OCI-LY3 (cell line): ENCODE data around the gene IDH3G.

ENCODE experiments used
- H2AFZ ChIP-seq: fragments of 200-600, 300-600 bp; shearing (Covaris generic); 2 replicates; pipeline ENCODE4 v1.6.0; 2014; ENCODE audit warnings: antibody characterized with exemption, low read depth, low read length
- H3K27ac ChIP-seq: fragments of 200-600, 300-600 bp; sonication (generic); 2 replicates; pipeline ENCODE4 v1.5.1; 2014; ENCODE audit warnings: mild to moderate bottlenecking, low read length, moderate library complexity, mixed read lengths
- H3K27me3 ChIP-seq: fragments of 200-600, 300-600 bp; sonication (generic); 2 replicates; pipeline ENCODE4 v1.6.1; 2014; ENCODE audit warnings: low read depth, low read length, mixed read lengths
- H3K36me3 ChIP-seq: fragments of 200-600, 300-600 bp; sonication (generic); replicated peaks from 2 replicates; pipeline ENCODE3; 2014; ENCODE audit warnings: low read depth, low read length, mixed read lengths
- H3K4me1 ChIP-seq: fragments of 300-600, 200-600 bp; sonication (generic); 2 replicates; pipeline ENCODE4 v1.6.1; 2014; ENCODE audit warnings: low read length, mixed read lengths
- H3K4me2 ChIP-seq: fragments of 200-600, 300-600 bp; sonication (generic); 2 replicates; pipeline ENCODE4 v1.6.1; 2014; ENCODE audit warnings: low read length, mixed read lengths
- H3K4me3 ChIP-seq: fragments of 300-600, 200-600 bp; sonication (generic); 2 replicates; pipeline ENCODE4 v1.5.1; 2014; ENCODE audit warnings: antibody characterized with exemption, mild to moderate bottlenecking, low read length, moderate library complexity
- H3K79me2 ChIP-seq: fragments of 300-600, 200-600 bp; shearing (Covaris generic); 2 replicates; pipeline ENCODE4 v1.6.1; 2014; ENCODE audit warnings: mild to moderate bottlenecking, low read length, mixed read lengths
- H3K9ac ChIP-seq: fragments of 300-600, 200-600 bp; shearing (Covaris generic); 2 replicates; pipeline ENCODE4 v1.6.0; 2014; ENCODE audit warnings: mild to moderate bottlenecking, low read length, moderate library complexity
- H3K9me3 ChIP-seq: fragments of 200-600, 300-600 bp; shearing (Covaris generic); 2 replicates; pipeline ENCODE4 v1.6.1; 2014; ENCODE audit warnings: low read length, mixed read lengths; ENCODE audit not compliant: insufficient read depth
- H4K20me1 ChIP-seq: fragments of 200-600, 300-600 bp; sonication (generic); 2 replicates; pipeline ENCODE4 v1.6.1; 2016; ENCODE audit warnings: low read length, mixed read lengths; ENCODE audit not compliant: insufficient read depth
- CTCF ChIP-seq: fragments of 200-600, 300-600 bp; sonication (generic); IDR thresholded peaks from 2 replicates; pipeline ENCODE4 v1.5.1; 2014; ENCODE audit warnings: antibody characterized with exemption, low read length, low read depth
- EZH2phosphoT487 ChIP-seq: fragments of 200-600 bp; shearing (Covaris generic); IDR thresholded peaks from 2 replicates; pipeline ENCODE4 v1.6.1; 2018; ENCODE audit warnings: antibody characterized with exemption, mixed run types, low read depth

The IDH3G gene

GRCh38 chrX:153766098-153766817 is 27.9 kb downstream of the IDH3G start:
- H4K20me1 ChIP-seq, result no peaks in the 10 kb centered on the region
- no peaks in the 10 kb centered on the region for H3K9me3 ChIP-seq
- H3K36me3 ChIP-seq, result no peaks in the 10 kb centered on the region
- no peaks in the 10 kb centered on the region for H3K27me3 ChIP-seq
- peak overlapping the region; percentile 46 for H3K4me3 ChIP-seq
- H2AFZ ChIP-seq, result no peak overlapping the region
- peak overlapping the region; percentile 30; the same call in 1 of the 2 replicates for H3K9ac ChIP-seq
- H3K4me1 ChIP-seq, result peaks cover 13% of the 10 kb centered on the region; the same call in 1 of the 2 replicates
- no peak for TF ChIP-seq EZH2phosphoT487
- no peak for TF ChIP-seq CTCF
- H3K27ac ChIP-seq, result no peak overlapping the region
- peak overlapping the region; percentile 56 for H3K4me2 ChIP-seq
- no peaks in the 10 kb centered on the region for H3K79me2 ChIP-seq

GRCh38 chrX:153765138-153766079 is 28.8 kb downstream of the IDH3G start:
- Histone ChIP-seq H3K4me2 (peak overlapping the region; percentile 56; the same call in 1 of the 2 replicates), H3K27ac (no peak overlapping the region)

GRCh38 chrX:153764786-153765137 is 29.4 kb downstream of the IDH3G start:
- Histone ChIP-seq H3K4me3 (0 out of 2 replicates have a peak overlapping the region, but pooled peaks have one; percentile 70), H4K20me1 (no peaks in the 10 kb centered on the region), H3K27me3 (no peaks in the 10 kb centered on the region), H3K4me2 (0 out of 2 replicates have a peak overlapping the region, but pooled peaks have one; percentile 77), H3K9me3 (no peaks in the 10 kb centered on the region), H3K27ac (no peak overlapping the region), H3K36me3 (no peaks in the 10 kb centered on the region), H3K9ac (no peak overlapping the region), H2AFZ (no peak overlapping the region), H3K4me1 (peaks cover 13% of the 10 kb centered on the region; the same call in 1 of the 2 replicates), H3K79me2 (no peaks in the 10 kb centered on the region)
- TF ChIP-seq CTCF (no peak), EZH2phosphoT487 (no peak)

More at GRCh38 chrX:153765138-153766079, 28.8 kb downstream of the IDH3G start:
- Histone ChIP-seq H4K20me1 (no peaks in the 10 kb centered on the region), H3K4me3 (peak overlapping the region; percentile 46), H3K36me3 (no peaks in the 10 kb centered on the region), H3K4me1 (peaks cover 13% of the 10 kb centered on the region; the same call in 1 of the 2 replicates), H3K9ac (peak overlapping the region; percentile 30; the same call in 1 of the 2 replicates), H2AFZ (no peak overlapping the region), H3K9me3 (no peaks in the 10 kb centered on the region), H3K27me3 (no peaks in the 10 kb centered on the region), H3K79me2 (no peaks in the 10 kb centered on the region)
- TF ChIP-seq CTCF, result no peak
- TF ChIP-seq EZH2phosphoT487, result no peak
